CMK (cell line): ENCODE results near the gene ARHGEF4.
"Not testable (repeated sequence)": the region's sequence is repeated elsewhere in the genome, so short reads cannot be mapped to it uniquely, and the experiment has no call there.

Experiments used
- DNase-seq: peaks from one replicate; pipeline ENCODE4 v3.0.0-alpha.2; 2010; ENCODE audit warnings: low read depth

Gene ARHGEF4

GRCh38 chr2:130977461-130978050, 140.8 kb downstream of the ARHGEF4 start:
- no peak for DNase-seq

- DNase-seq, result no peak
Measured at GRCh38 chr2:130981667-130982066, 145.0 kb downstream of the ARHGEF4 start.

GRCh38 chr2:130985206-130985780, 148.6 kb downstream of the ARHGEF4 start:
- DNase-seq, result no peak

GRCh38 chr2:130985831-130986649, 149.3 kb downstream of the ARHGEF4 start:
- no peak for DNase-seq

GRCh38 chr2:130986890-130987493, 150.3 kb downstream of the ARHGEF4 start:
- DNase-seq, result no peak

GRCh38 chr2:130987519-130988425, 151.1 kb downstream of the ARHGEF4 start:
- DNase-seq, result no peak

GRCh38 chr2:130991446-130991845, 154.7 kb downstream of the ARHGEF4 start:
- not testable (repeated sequence) for DNase-seq

- DNase-seq, result not testable (repeated sequence)
Measured at GRCh38 chr2:130992003-130992402, 155.3 kb downstream of the ARHGEF4 start.

- no peak for DNase-seq
Measured at GRCh38 chr2:130996691-130997090, 160.0 kb downstream of the ARHGEF4 start.

- no peak for DNase-seq
Measured at GRCh38 chr2:130997198-130997597, 160.5 kb downstream of the ARHGEF4 start.

GRCh38 chr2:130998561-130998960, 161.8 kb downstream of the ARHGEF4 start:
- DNase-seq, result no peak

- no peak for DNase-seq
Measured at GRCh38 chr2:131004446-131005209, 167.9 kb downstream of the ARHGEF4 start.

GRCh38 chr2:131005216-131005935, 168.7 kb downstream of the ARHGEF4 start:
- DNase-seq, result no peak

- DNase-seq, result no peak
Measured at GRCh38 chr2:131006561-131006960, 169.8 kb downstream of the ARHGEF4 start.

GRCh38 chr2:131008967-131009366, 172.3 kb downstream of the ARHGEF4 start:
- DNase-seq, result no peak

- no peak for DNase-seq
Measured at GRCh38 chr2:131009713-131010475, 173.2 kb downstream of the ARHGEF4 start.

GRCh38 chr2:131010566-131010965, 173.9 kb downstream of the ARHGEF4 start:
- DNase-seq, result no peak

- DNase-seq, result no peak
Measured at GRCh38 chr2:131011486-131011885, 174.8 kb downstream of the ARHGEF4 start.

- DNase-seq, result no peak
Measured at GRCh38 chr2:131014141-131014540, 177.4 kb downstream of the ARHGEF4 start.

GRCh38 chr2:131015764-131016163, 179.1 kb downstream of the ARHGEF4 start:
- no peak for DNase-seq
